Inferior parietal cortex (tissue), 1 donor: ENCODE results near the gene THAP2.
A peak's percentile ranks its signal among the peaks of the same experiment; 100 is the strongest.

ENCODE experiments used
- DNase-seq: peaks from one replicate; pipeline ENCODE4 v3.0.0-alpha.2; 2016; ENCODE audit errors: extremely low spot score

The THAP2 gene

DNA sequence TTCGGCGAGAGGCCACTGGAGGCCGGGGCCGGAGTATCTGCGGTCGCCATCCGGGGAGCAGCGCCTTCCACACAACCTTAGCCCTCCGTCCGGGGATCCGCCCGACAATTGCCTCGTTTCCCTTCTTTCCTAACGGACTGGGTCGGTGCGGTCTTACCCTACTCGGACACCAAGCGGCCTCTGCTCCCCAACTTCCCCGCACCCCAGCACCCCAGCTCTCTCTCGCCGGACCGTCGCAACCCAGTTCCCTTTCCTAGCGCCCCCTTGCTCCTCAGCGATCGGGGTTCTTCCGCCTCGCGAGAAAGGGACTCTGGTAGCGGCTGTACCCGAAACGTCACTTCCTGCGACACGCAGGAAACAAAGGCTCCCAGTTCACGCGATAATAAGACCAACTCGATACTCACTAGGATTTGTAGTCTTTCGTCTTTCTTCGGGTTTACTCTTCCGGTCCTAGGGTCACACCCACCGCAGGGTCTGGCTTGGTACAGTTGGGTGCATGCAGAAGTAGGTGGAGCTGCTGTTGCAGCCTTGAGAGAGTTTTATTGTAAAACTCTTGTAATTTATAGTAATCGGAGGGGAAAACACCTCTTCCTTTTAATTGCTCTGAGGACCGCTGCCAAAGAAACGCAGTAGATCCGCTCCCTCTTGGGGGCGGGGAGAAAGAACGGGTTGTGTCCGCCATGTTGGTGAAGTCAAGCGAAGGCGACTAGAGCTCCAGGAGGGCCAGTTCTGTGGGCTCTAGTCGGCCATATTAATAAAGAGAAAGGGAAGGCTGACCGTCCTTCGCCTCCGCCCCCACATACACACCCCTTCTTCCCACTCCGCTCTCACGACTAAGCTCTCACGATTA lies at the start of gene THAP2, which contains the start of gene ZFC3H1:
Gene THAP2, plus strand, starts transcription at position 741 of the 850 bp plus-strand sequence. CDS start 209 bp downstream, outside the sequence.
Gene ZFC3H1, minus strand, starts transcription at position 288 of the 850 bp plus-strand sequence. Its CDS starts 238 bp downstream, at position 50.
- DNase-seq, result peak; percentile 100

- no peak for DNase-seq
Observed at GRCh38 chr12:71621938-71622337, 42.2 kb upstream of the THAP2 start.

DNA sequence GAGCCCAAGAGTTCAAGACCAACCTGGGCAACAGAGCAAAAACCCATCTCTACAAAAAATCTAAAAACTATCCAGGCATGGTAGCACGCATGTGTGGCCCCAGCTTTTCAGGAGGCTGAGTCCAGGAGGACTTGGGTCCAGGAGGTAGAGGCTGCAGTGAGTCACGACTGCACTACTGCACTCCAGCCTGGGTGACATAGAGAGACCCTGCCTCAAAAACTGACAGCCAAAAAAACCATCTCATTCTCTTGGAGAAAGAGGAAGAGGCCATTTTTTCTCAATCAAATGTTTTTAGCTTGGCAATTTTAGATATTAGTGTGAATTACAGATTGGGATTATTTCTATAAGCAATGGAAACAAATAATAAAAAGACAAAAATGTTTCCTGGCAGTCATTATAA lies 38.6 kb upstream of the THAP2 start:
- DNase-seq, result no peak

DNA sequence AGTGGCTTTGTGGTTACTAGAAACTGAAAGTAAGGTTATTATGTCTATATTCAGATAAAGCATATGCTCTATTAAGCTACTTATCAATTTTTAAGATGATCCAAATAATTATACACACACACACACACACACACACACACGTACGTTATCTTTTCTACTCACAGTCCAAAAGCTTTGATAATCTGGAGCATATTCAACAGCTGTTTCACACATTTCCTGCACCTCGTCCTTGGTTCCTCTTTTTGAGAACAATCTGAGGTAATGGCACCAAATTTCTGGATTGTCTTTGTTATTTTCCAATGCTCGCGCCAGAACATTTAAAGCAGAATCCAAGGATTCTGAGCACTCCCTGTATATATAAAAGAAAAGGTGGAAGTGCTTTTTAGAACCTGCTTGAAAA lies 38.0 kb upstream of the THAP2 start:
- no peak for DNase-seq

DNA sequence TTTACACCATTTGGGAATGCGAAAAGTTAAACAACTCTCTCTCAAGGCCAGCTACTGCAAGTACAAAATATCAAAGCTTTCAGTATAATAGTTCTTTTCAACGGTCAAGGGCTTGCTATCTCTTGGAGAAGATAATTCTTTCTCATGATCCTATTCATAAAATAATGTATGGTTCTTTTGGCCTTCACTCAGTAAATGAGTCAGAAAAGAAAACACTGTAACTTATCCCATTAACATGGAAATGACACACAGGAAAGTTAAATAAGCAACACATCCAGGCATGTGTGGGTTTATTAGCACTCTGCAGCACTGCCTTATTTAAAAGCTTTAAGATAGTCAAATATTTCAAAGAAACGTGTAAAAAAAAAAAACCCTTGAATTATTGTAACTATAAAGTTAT lies 37.3 kb upstream of the THAP2 start:
- no peak for DNase-seq

- no peak for DNase-seq
Observed at GRCh38 chr12:71627438-71628002, 36.6 kb upstream of the THAP2 start.

GRCh38 chr12:71636704-71637115 lies 27.4 kb upstream of the THAP2 start:
- DNase-seq, result peak; percentile 90

DNA sequence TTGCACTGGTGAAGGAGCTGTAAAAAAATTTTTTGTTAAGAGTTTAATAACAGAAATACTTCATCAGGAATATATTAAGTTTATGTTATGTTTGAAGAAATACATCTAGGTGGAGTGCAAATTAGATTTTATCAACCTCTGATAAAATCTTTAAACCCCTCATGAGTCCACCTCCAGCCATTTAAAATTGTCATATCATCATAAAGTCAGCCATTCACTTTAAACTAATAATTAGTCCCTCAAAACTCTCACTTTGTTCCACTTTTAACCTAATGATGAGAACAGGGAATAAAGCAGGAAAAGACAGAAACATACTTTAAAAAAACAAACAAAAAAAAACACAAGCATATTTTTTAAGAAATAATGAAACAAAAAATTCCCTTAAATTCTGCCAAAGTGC lies 25.6 kb upstream of the THAP2 start:
- no peak for DNase-seq

- DNase-seq, result peak; percentile 53
Observed at GRCh38 chr12:71639341-71639760, 24.8 kb upstream of the THAP2 start.

DNA sequence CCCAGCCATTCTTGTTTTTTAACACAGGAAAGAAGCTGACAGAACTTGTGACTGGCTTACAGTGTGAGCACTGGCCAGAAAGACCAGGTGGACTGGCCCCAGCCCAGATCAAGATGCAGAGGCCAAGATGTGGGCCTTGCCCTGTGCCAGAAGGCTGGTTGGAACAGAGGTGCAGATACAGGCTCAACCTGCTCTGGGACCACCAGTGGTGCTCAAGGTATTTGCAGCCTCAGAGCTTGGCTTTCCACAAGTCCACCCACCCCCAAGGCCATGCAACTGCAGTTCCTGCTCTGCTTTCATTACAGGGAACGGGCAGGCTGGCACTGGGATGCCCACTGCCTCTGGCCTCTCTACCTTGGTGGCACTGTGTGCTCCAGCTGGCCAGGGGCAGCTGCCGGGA lies 23.8 kb upstream of the THAP2 start:
- DNase-seq, result no peak

DNA sequence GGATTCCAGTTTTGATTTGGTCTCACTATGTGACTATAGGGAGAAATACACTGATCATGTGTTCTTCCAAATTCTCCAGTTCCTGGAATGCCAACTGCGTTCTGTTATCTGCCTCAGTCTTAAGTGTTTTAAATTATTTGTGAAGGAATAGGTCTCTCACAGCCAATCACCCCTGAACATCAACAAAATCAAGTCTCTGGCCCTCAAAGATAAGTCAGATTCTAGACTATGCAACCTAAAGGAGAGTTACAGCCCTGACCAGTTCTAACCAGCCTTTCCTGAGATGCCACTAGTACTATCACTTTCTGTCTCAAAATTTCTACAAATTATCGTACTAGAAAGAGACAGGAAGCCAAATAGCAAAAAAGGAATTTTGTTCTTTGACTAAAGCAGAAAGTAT lies 22.7 kb upstream of the THAP2 start:
- no peak for DNase-seq

DNA sequence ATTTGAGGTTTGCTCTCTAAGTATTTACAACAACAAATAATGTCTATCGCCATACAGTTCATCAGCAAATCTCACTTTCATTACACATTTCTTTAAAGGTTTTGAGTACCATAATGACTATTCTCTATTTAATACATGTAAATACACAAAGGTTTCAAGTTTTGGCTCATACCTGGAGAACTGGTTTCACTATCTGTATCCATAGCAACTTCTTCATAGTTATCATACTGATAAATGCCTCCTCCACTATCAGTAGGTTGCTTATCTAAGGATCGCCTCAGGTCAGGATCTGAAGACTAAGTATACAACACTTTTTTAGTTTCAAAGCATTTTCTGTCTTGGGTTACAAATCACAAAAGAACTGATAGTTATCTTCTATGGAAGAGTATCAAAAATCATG lies 21.8 kb upstream of the THAP2 start:
- no peak for DNase-seq

DNA sequence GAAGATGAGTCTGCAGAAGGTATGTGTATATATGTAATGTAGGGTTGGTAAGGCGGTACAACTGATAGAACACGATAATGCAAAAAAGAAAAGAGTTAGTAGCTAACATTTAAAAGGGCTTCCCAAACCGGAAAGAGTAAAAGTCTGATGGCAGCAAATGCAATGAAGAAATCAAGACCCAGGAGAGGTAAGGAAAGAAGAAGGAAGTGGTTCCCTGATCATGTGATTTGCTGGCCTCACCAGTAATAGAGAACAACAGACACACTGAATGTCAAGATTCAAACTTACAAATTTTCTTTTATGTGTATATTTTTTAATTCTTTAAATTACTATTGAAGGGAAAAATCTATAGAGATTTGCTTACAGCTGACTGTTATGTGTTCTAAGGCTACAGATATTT lies 18.8 kb upstream of the THAP2 start:
- no peak for DNase-seq

- no peak for DNase-seq
Observed at GRCh38 chr12:71646512-71646911, 17.6 kb upstream of the THAP2 start.

- no peak for DNase-seq
Observed at GRCh38 chr12:71648537-71648936, 15.6 kb upstream of the THAP2 start.

DNA sequence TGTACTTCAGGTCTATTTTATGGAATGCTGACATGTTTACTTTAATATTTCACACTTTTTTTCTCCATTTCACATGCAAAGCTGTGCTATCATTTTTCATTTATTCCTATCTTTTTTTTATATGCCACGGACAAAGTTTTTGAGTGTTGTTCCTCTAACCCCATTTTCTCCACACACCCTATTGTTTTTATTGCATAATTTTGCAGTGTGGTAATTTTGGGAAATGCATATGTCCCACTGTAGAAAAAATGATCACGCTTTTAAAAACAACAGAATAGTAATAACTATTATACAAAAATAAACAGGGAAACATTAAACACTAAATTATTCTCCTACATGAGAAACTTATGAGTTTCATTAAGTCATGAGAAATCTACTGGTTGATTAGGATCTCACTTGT lies 14.7 kb upstream of the THAP2 start:
- no peak for DNase-seq

- DNase-seq, result no peak
Observed at GRCh38 chr12:71652656-71653055, 11.4 kb upstream of the THAP2 start.

DNA sequence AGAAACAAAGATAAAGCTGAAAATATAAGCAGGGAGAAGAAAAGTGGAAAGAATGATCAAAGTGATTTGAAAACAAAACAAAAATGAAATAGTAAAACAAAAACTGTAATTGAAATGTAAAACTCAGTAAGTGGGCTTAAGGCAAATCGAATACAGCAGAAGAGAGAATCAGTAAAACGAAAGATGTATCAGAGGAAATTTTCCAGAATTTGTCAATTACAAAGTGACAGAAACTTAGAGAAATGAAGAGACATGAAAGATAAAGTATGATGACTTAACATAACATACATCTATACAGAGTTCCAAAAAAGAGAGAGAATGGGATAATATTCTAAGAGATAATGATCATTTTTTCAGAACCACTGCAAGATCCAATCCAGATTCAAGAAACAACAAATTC lies 11.0 kb upstream of the THAP2 start:
- no peak for DNase-seq

GRCh38 chr12:71654200-71654599 lies 9.9 kb upstream of the THAP2 start:
- no peak for DNase-seq

- no peak for DNase-seq
Observed at GRCh38 chr12:71655495-71655894, 8.6 kb upstream of the THAP2 start.

DNA sequence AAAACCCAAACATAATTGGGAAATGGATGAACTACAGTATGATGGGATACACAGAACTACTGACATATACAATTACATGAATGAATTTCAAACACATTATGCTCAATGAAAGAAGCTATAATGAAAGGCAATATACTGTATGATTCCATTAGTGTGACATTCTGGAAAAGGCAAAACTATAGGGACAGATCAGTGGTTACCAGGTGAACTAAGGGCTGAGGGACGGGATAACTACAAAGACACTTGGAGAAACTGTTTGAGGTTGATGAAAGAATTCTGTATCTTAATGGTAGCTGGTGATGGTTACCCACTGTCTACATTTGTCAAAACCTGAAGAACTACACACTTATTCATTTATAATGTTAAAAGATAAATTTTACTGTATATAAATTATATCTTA lies 8.2 kb upstream of the THAP2 start:
- DNase-seq, result no peak

DNA sequence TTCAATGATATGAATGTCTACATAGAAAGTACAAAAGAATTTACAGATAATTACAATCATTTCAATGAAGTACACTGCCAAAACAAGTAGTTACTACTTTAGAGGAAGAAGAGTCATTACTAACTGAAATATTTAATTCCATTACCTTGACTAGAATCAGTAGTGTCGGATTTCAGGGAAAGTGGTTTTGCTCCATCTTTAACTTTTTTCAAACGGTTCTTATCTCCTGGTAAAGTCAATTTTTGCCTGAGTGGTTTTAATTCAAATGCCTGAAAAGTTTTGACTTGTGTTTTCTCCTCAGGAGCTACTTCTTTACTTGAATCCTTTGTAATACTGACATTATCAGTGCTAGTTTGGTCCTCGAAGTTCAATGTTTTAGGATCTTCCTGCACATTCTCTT lies 7.4 kb upstream of the THAP2 start:
- DNase-seq, result no peak

DNA sequence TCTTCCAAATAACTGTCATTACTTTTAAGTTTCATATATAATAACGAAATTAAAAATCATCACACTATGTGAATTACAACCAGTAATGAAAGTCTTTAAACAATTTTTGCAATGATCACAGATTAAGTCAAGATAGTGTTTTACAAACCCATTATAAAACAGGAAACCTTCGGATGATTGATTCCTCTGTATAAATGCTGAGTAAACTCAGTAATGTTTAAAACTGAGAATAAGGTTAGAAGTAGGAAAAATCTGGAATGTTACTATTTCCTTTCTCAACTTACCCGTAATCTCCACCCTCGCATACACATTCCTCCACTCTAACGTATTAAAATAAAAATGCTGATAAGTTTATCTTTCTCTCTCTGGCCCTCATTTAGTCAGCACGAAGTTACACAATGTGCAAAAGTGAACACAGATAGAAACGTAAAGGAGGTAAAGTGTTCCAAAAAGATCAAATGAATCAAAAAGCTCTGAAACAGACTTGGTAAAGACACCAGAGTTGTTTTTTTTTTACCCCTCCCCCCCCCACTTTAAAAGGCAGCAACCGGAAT lies 2.0 kb upstream of the THAP2 start:
- no peak for DNase-seq
